ENCODE measurements around the gene KLHL12.
"Not testable (repeated sequence)": the region's sequence is repeated elsewhere in the genome, so short reads cannot be mapped to it uniquely, and the experiment has no call there.

Gene KLHL12

GRCh38 chr1:202919615-202920014 is 7.4 kb downstream of the KLHL12 start:
- Histone ChIP-seq H3K4me1 (ENCODE audit: control insufficient read depth, insufficient read depth, low read depth, low read length) (no peaks in the 10 kb centered on the region), H2BK5ac (ENCODE audit: low read depth, low read length, poor library complexity, severe bottlenecking) (no peak overlapping the region), H3K4me2 (ENCODE audit: low read length, poor library complexity, severe bottlenecking) (no peak overlapping the region), H2AK5ac (ENCODE audit: low read length, severe bottlenecking) (no peak overlapping the region), H3K23ac (ENCODE audit: low read length in 2 of 2) (no peak overlapping the region), H3K9me3 (ENCODE audit: control insufficient read depth, low read length) (no peaks in the 10 kb centered on the region), H3K14ac (ENCODE audit: low read length in 2 of 2) (no peak overlapping the region), H2BK12ac (ENCODE audit: low read length in 2 of 2) (no peak overlapping the region), H3K27ac (ENCODE audit: low read length, poor library complexity, severe bottlenecking) (no peak overlapping the region), H2BK15ac (ENCODE audit: low read depth, poor library complexity, severe bottlenecking) (no peak overlapping the region), H2AFZ (ENCODE audit: low read depth, low read length) (no peak overlapping the region), H3K36me3 (ENCODE audit: control insufficient read depth in 1 of 2, insufficient read depth in 2 of 2, low read depth in 1 of 2, low read length in 2 of 2) (peaks cover 13 to 71% of the 10 kb centered on the region in 2 experiments), H2BK120ac (ENCODE audit: low read depth, low read length) (no peak overlapping the region), H3K4ac (ENCODE audit: low read depth in 1 of 2, low read length in 2 of 2) (no peak overlapping the region), H3K27me3 (ENCODE audit: control insufficient read depth in 1 of 2, insufficient read depth in 1 of 2, low read length in 2 of 2) (no peaks in the 10 kb centered on the region), H3K4me3 (ENCODE audit: insufficient read depth in 1 of 2, low read depth in 1 of 2, low read length in 2 of 2) (no peak overlapping the region), H4K8ac (ENCODE audit: low read length) (no peak overlapping the region), H3K79me1 (replicated peaks; ENCODE audit: low read length, poor library complexity, severe bottlenecking) (peaks cover 14% of the 10 kb centered on the region), H3K18ac (ENCODE audit: low read depth in 1 of 2, low read length in 2 of 2) (no peak overlapping the region), H4K91ac (ENCODE audit: low read length) (no peak overlapping the region), H3K9ac (ENCODE audit: low read length) (no peak overlapping the region)
- no peak for DNase-seq

DNA sequence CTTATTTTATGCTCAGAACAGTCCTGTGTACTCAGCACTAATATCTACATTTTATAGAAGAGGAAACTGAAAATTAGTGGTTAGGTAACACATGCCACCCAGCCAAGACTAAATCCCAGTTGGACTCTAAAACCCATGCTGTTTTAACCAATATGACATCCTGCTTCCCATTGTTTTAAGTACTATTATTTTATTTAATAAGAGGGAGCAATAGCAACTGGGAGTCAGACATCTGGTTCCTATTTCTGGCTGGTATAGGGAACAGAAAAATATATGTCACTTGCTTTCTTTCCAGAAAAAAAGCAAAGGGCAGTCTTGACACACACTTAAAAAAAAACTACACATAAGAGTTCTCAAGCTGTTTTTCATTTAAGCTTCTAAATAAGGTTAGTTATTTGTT is 11.9 kb downstream of the KLHL12 start:
- Histone ChIP-seq H3K18ac (ENCODE audit: low read depth in 1 of 2, low read length in 2 of 2) (no peak overlapping the region), H2BK12ac (ENCODE audit: low read length in 2 of 2) (no peak overlapping the region), H2AFZ (ENCODE audit: low read depth, low read length) (no peak overlapping the region), H3K4me3 (ENCODE audit: insufficient read depth in 1 of 2, low read depth in 1 of 2, low read length in 2 of 2) (no peak overlapping the region), H3K4me1 (ENCODE audit: control insufficient read depth, insufficient read depth, low read depth, low read length) (no peaks in the 10 kb centered on the region), H3K36me3 (ENCODE audit: control insufficient read depth in 1 of 2, insufficient read depth in 2 of 2, low read depth in 1 of 2, low read length in 2 of 2) (peaks cover 24 to 95% of the 10 kb centered on the region in 2 experiments), H3K9ac (ENCODE audit: low read length) (no peak overlapping the region), H2BK120ac (ENCODE audit: low read depth, low read length) (no peak overlapping the region), H3K9me3 (ENCODE audit: control insufficient read depth, low read length) (no peaks in the 10 kb centered on the region), H3K27me3 (ENCODE audit: control insufficient read depth in 1 of 2, insufficient read depth in 1 of 2, low read length in 2 of 2) (no peaks in the 10 kb centered on the region), H3K14ac (ENCODE audit: low read length in 2 of 2) (no peak overlapping the region), H4K8ac (ENCODE audit: low read length) (no peak overlapping the region), H3K4ac (ENCODE audit: low read depth in 1 of 2, low read length in 2 of 2) (no peak overlapping the region), H3K23ac (ENCODE audit: low read length in 2 of 2) (no peak overlapping the region), H3K27ac (ENCODE audit: low read length, poor library complexity, severe bottlenecking) (no peak overlapping the region), H4K91ac (ENCODE audit: low read length) (no peak overlapping the region), H2AK5ac (ENCODE audit: low read length, severe bottlenecking) (no peak overlapping the region), H2BK5ac (ENCODE audit: low read depth, low read length, poor library complexity, severe bottlenecking) (no peak overlapping the region), H3K4me2 (ENCODE audit: low read length, poor library complexity, severe bottlenecking) (no peak overlapping the region), H3K79me1 (replicated peaks; ENCODE audit: low read length, poor library complexity, severe bottlenecking) (peaks cover 17% of the 10 kb centered on the region), H2BK15ac (ENCODE audit: low read depth, poor library complexity, severe bottlenecking) (no peak overlapping the region)
- no peak for DNase-seq

DNA sequence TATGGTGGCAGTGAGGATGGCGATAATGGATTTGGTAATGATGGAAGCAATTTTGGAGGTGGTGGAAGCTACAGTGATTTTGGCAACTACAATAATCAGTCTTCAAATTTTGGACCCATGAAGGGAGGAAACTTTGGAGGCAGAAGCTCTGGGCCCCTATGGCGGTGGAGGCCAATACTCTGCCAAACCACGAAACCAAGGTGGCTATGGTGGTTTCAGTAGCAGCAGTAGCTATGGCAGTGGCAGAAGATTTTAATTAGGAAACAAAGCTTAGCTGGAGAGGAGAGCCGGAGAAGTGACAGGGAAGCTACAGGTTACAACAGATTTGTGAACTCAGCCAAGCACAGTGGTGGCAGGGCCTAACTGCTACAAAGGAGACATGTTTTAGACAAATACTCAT is 14.6 kb downstream of the KLHL12 start:
- H3K27me3 ChIP-seq (ENCODE audit: control insufficient read depth in 1 of 2, insufficient read depth in 1 of 2, low read length in 2 of 2); H3K18ac ChIP-seq (ENCODE audit: low read depth in 1 of 2, low read length in 2 of 2); H3K9me3 ChIP-seq (ENCODE audit: control insufficient read depth, low read length); H2BK120ac ChIP-seq (ENCODE audit: low read depth, low read length); H3K27ac ChIP-seq (ENCODE audit: low read length, poor library complexity, severe bottlenecking); H2BK15ac ChIP-seq (ENCODE audit: low read depth, poor library complexity, severe bottlenecking); H4K91ac ChIP-seq (ENCODE audit: low read length); H3K14ac ChIP-seq (ENCODE audit: low read length in 2 of 2); H2BK5ac ChIP-seq (ENCODE audit: low read depth, low read length, poor library complexity, severe bottlenecking); DNase-seq; H2AK5ac ChIP-seq (ENCODE audit: low read length, severe bottlenecking); H3K4me1 ChIP-seq (ENCODE audit: control insufficient read depth, insufficient read depth, low read depth, low read length); H3K4me2 ChIP-seq (ENCODE audit: low read length, poor library complexity, severe bottlenecking); H4K8ac ChIP-seq (ENCODE audit: low read length); H3K9ac ChIP-seq (ENCODE audit: low read length); H3K4me3 ChIP-seq (ENCODE audit: insufficient read depth in 1 of 2, low read depth in 1 of 2, low read length in 2 of 2); H3K4ac ChIP-seq (ENCODE audit: low read depth in 1 of 2, low read length in 2 of 2); H2BK12ac ChIP-seq (ENCODE audit: low read length in 2 of 2); H3K23ac ChIP-seq (ENCODE audit: low read length in 2 of 2); H2AFZ ChIP-seq (ENCODE audit: low read depth, low read length): not testable (repeated sequence)
- Histone ChIP-seq H3K36me3 (ENCODE audit: control insufficient read depth in 1 of 2, insufficient read depth in 2 of 2, low read depth in 1 of 2, low read length in 2 of 2) (peaks cover 29 to 98% of the 10 kb centered on the region in 2 experiments), H3K79me1 (replicated peaks; ENCODE audit: low read length, poor library complexity, severe bottlenecking) (peaks cover 14% of the 10 kb centered on the region)
- WGBS = over 99% methylated on average over 4 of the region's 4 CpGs

DNA sequence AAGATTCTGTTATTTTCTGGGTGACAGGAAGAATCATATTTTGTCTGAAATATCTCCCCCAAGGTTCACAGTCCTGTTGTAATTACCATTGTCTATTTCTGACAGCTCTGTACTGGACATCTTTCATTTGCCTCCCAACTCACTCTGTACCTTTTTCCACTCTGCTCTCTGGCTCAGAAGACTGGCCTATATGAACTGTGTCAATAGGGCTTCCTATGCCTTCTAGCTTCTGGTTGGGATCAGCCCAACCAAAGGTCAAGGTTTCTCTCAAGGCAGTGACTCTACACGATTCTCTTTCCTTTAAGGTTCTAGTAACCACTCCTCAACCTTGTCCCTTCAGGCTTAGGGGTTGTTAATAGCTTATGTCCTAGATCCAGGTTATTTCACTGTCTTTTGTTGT is 17.5 kb downstream of the KLHL12 start:
- no peak overlapping the region for H2BK120ac ChIP-seq (ENCODE audit: low read depth, low read length)
- H3K27me3 ChIP-seq (ENCODE audit: control insufficient read depth in 1 of 2, insufficient read depth in 1 of 2, low read length in 2 of 2) = no peaks in the 10 kb centered on the region
- no peak overlapping the region for H2BK5ac ChIP-seq (ENCODE audit: low read depth, low read length, poor library complexity, severe bottlenecking)
- no peaks in the 10 kb centered on the region for H3K9me3 ChIP-seq (ENCODE audit: control insufficient read depth, low read length)
- H3K4me2 ChIP-seq (ENCODE audit: low read length, poor library complexity, severe bottlenecking) = no peak overlapping the region
- peaks cover 5% of the 10 kb centered on the region for H3K79me1 ChIP-seq (replicated peaks; ENCODE audit: low read length, poor library complexity, severe bottlenecking)
- H3K14ac ChIP-seq (ENCODE audit: low read length in 2 of 2) = no peak overlapping the region
- H3K4me3 ChIP-seq (ENCODE audit: insufficient read depth in 1 of 2, low read depth in 1 of 2, low read length in 2 of 2) = no peak overlapping the region
- H4K91ac ChIP-seq (ENCODE audit: low read length) = no peak overlapping the region
- H3K4ac ChIP-seq (ENCODE audit: low read depth in 1 of 2, low read length in 2 of 2) = no peak overlapping the region
- no peak overlapping the region for H3K9ac ChIP-seq (ENCODE audit: low read length)
- peaks cover 19 to 87% of the 10 kb centered on the region in 2 experiments for H3K36me3 ChIP-seq (ENCODE audit: control insufficient read depth in 1 of 2, insufficient read depth in 2 of 2, low read depth in 1 of 2, low read length in 2 of 2)
- DNase-seq = no peak
- WGBS = no CpG with 5 or more reads among the region's 1 CpG
- no peak overlapping the region for H2AFZ ChIP-seq (ENCODE audit: low read depth, low read length)
- H3K27ac ChIP-seq (ENCODE audit: low read length, poor library complexity, severe bottlenecking) = no peak overlapping the region
- H2BK15ac ChIP-seq (ENCODE audit: low read depth, poor library complexity, severe bottlenecking) = no peak overlapping the region
- H4K8ac ChIP-seq (ENCODE audit: low read length) = no peak overlapping the region
- H3K4me1 ChIP-seq (ENCODE audit: control insufficient read depth, insufficient read depth, low read depth, low read length) = no peaks in the 10 kb centered on the region
- no peak overlapping the region for H3K23ac ChIP-seq (ENCODE audit: low read length in 2 of 2)
- H3K18ac ChIP-seq (ENCODE audit: low read depth in 1 of 2, low read length in 2 of 2) = no peak overlapping the region
- no peak overlapping the region for H2BK12ac ChIP-seq (ENCODE audit: low read length in 2 of 2)
- H2AK5ac ChIP-seq (ENCODE audit: low read length, severe bottlenecking) = no peak overlapping the region

Data from mesenchymal stem cell (in vitro differentiated cells and primary cell).